GM12878 (cell line): Measurements from ENCODE around the gene NR3C1. TPM values are rescaled to one million over a fixed set of nuclear protein-coding genes. Genes with fewer than 3 reads are reported as not detected.
A peak's percentile ranks its signal among the peaks of the same experiment; 100 is the strongest.

Experiments
- ATAC-seq: fragments of 200-7000 bp; cut with Tn5 transposase; 3 replicates; pipeline ENCODE4 v1.9.1; 2020; ENCODE audit warnings: mild to moderate bottlenecking, moderate library complexity
- BruUV-seq: library from RNA; stranded (reverse); fragments of 400-500 nt; replicated peaks from 2 replicates; lab custom pipeline; 2021; lab: Mats Ljungman, UMichigan
- CTCF ChIA-PET: fragments of 300-600 bp; sonication (Branson Sonifier 250); formaldehyde crosslinking; extraction: SDS; loops from one replicate; lab custom pipeline; 2021; ENCODE audit warnings: inconsistent platforms; lab: Yijun Ruan, JAX
- POLR2A ChIA-PET: fragments of 350-600 bp; formaldehyde crosslinking; extraction: SDS; loops from one replicate; lab custom pipeline; 2021; ENCODE audit warnings: inconsistent platforms; lab: Charles Lee
- RAD21 ChIA-PET: fragments of 300-600 bp; sonication (Branson Sonifier 250); formaldehyde crosslinking; loops from one replicate; lab custom pipeline; 2023; ENCODE audit warnings: antibody characterized with exemption; ENCODE audit not compliant: unreplicated experiment; lab: Charles Lee
- SMC1A ChIA-PET: fragments of 300-600 bp; sonication (Branson Sonifier 250); formaldehyde crosslinking; loops from one replicate; lab custom pipeline; 2023; ENCODE audit not compliant: unreplicated experiment, uncharacterized antibody; lab: Charles Lee
- DNase-seq: peaks from one replicate; pipeline ENCODE4 v3.0.0-alpha.2; 2011; ENCODE audit warnings: low read depth, low spot score
- FAIRE-seq: peaks from 3 replicates; lab custom pipeline; 2011; peaks lifted over from hg19 to GRCh38; lab: Jason Lieb, UNC
- H2AFZ ChIP-seq: 2 replicates; pipeline ENCODE4 v1.6.0; 2011; ENCODE audit warnings: low read depth, low read length, control low read depth; ENCODE audit not compliant: control insufficient read depth
- H3K27ac ChIP-seq: 2 replicates; pipeline ENCODE4 v1.5.1; 2011; ENCODE audit warnings: control low read depth; ENCODE audit not compliant: control insufficient read depth, insufficient read depth
- H3K27me3 ChIP-seq, 2 experiments: replicated peaks in 1 of 2; 2 replicates each; pipeline versions ENCODE4 v1.6.0 to v1.6.1; 2011; ENCODE audit warnings: low read length in 1 of 2; ENCODE audit not compliant: control insufficient read depth in 2 of 2, insufficient read depth in 2 of 2
- H3K36me3 ChIP-seq, 2 experiments: 2 replicates each; pipeline ENCODE4 v1.5.1; 2011; ENCODE audit warnings: low read length in 1 of 2; ENCODE audit not compliant: control insufficient read depth in 2 of 2, insufficient read depth in 2 of 2
- H3K4me1 ChIP-seq: 2 replicates; pipeline ENCODE4 v1.6.1; 2011; ENCODE audit warnings: mild to moderate bottlenecking, low read length, moderate library complexity, mixed read lengths; ENCODE audit not compliant: control insufficient read depth, insufficient read depth
- H3K4me2 ChIP-seq: 2 replicates; pipeline ENCODE4 v1.6.0; 2011; ENCODE audit warnings: control low read depth; ENCODE audit not compliant: control insufficient read depth, insufficient read depth
- H3K4me3 ChIP-seq: fragments of 200-600 bp; sonication (generic); 2 replicates; pipeline ENCODE4 v1.5.1; 2016
- H3K79me2 ChIP-seq: 2 replicates; pipeline ENCODE4 v1.6.0; 2011; ENCODE audit warnings: low read length; ENCODE audit not compliant: control insufficient read depth, insufficient read depth
- H3K9ac ChIP-seq: 2 replicates; pipeline ENCODE4 v1.8.0; 2011; ENCODE audit warnings: low read length, control low read depth, mixed read lengths; ENCODE audit not compliant: control insufficient read depth, insufficient read depth
- H3K9me3 ChIP-seq: replicated peaks from 3 replicates; pipeline ENCODE4 v1.5.1; 2011; ENCODE audit warnings: mild to moderate bottlenecking, low read length; ENCODE audit not compliant: control insufficient read depth, insufficient read depth
- H4K20me1 ChIP-seq: 2 replicates; pipeline ENCODE4 v1.6.0; 2011; ENCODE audit not compliant: control insufficient read depth, insufficient read depth
- CBX3 ChIP-seq: fragments of 200-600 bp; sonication (generic); IDR thresholded peaks from 2 replicates; pipeline ENCODE4 v1.6.1; 2016; ENCODE audit warnings: low read depth, borderline replicate concordance
- FOXM1 ChIP-seq: IDR thresholded peaks from 2 replicates; pipeline ENCODE4 v1.6.1; 2012; ENCODE audit warnings: low read depth, mild to moderate bottlenecking, inconsistent platforms, low read length, moderate library complexity
- IKZF1 ChIP-seq: fragments of 450-650 bp; conservative IDR thresholded peaks from 2 replicates; pipeline ENCODE4 v1.6.1; 2017; ENCODE audit warnings: antibody characterized with exemption, mild to moderate bottlenecking
- JUND ChIP-seq: IDR thresholded peaks from 2 replicates; pipeline ENCODE4 v1.6.1; 2012; ENCODE audit warnings: low read depth, mild to moderate bottlenecking, low read length, improper control_type of control experiment, moderate library complexity
- KAT2A ChIP-seq: conservative IDR thresholded peaks from 2 replicates; pipeline ENCODE4 v1.6.1; 2011; ENCODE audit warnings: low read depth, low read length; ENCODE audit not compliant: control insufficient read depth
- POLR2AphosphoS5 ChIP-seq: IDR thresholded peaks from 2 replicates; pipeline ENCODE4 v1.6.1; 2011; ENCODE audit warnings: mild to moderate bottlenecking, low read length, inconsistent platforms
- RELA ChIP-seq: fragments of 450-650 bp; IDR thresholded peaks from 2 replicates; pipeline ENCODE4 v1.8.0; 2014; ENCODE audit warnings: borderline replicate concordance; ENCODE audit not compliant: partially characterized antibody
- SMAD5 ChIP-seq: IDR thresholded peaks from 2 replicates; pipeline ENCODE4 v1.6.1; 2016; ENCODE audit warnings: antibody characterized with exemption, low read depth
- SPI1 ChIP-seq: IDR thresholded peaks from 2 replicates; pipeline ENCODE4 v1.6.1; 2011; ENCODE audit warnings: low read depth, mild to moderate bottlenecking, low read length, moderate library complexity, borderline replicate concordance; ENCODE audit not compliant: insufficient read depth
- STAT1 ChIP-seq: fragments of 450-650 bp; conservative IDR thresholded peaks from 2 replicates; pipeline ENCODE4 v1.6.1; 2014; ENCODE audit warnings: antibody characterized with exemption, mild to moderate bottlenecking
- WGBS: methylation state at CpG from one replicate; pipeline ENCODE4 v1.1.6; 2016; ENCODE audit warnings: low lambda C conversion rate; ENCODE audit not compliant: insufficient replicate concordance, insufficient coverage; ENCODE audit errors: missing lambda C conversion rate; 5-methylcytosine and 5-hydroxymethylcytosine counted together
- in situ Hi-C: fragments of 300-500 bp; cut with MboI; formaldehyde crosslinking; loops from 9 replicates; pipeline ENCODE4 v1.14.3; 2018; ENCODE audit warnings: mixed read lengths
- intact Hi-C: fragments of 100-400 bp; cut with micrococcal nuclease; formaldehyde crosslinking; loops from one replicate; pipeline ENCODE4 v1.14.2; 2022; ENCODE audit not compliant: unreplicated experiment
- polyA plus RNA-seq, 11 experiments: library from polyadenylated mRNA; depleted of rRNA in 4 of 11; unstranded in 6 of 11; stranded (reverse) in 5 of 11; fragments of >200 nt; fragmentation: Nextera tagmentation in 4 of 11; fragmentation: Illumina TruSeq in 1 of 11; extraction: Ambion mirVana in 4 of 11; extraction: Trizol in 1 of 11; gene quantifications; 1 replicate in 1 of 11; 2 replicates in 10 of 11; pipeline versions ENCODE4 v1.2.1 to v1.2.3, GENCODE V29; 2011 to 2016; ENCODE audit warnings: inconsistent platforms in 2 of 11, missing spikeins in 2 of 11, low read depth in 1 of 11
- total RNA-seq, 4 experiments: library from RNA; depleted of rRNA in 3 of 4; stranded (reverse); fragments of >200 nt in 3 of 4; fragmentation: Illumina TruSeq in 1 of 4; extraction: Trizol in 1 of 4; gene quantifications; 2 replicates each; pipeline versions ENCODE4 v1.2.1 to v1.2.3, GENCODE V29; 2013 to 2021
- TF ChIP-seq, protein P1 (sequence below): fragments of 450-650 bp; IDR thresholded peaks from 2 replicates; pipeline ENCODE4 v1.6.1; 2016; ENCODE audit warnings: mild to moderate bottlenecking
- TF ChIP-seq, protein P2 (sequence below): IDR thresholded peaks from 2 replicates; pipeline ENCODE4 v1.6.1; 2011; ENCODE audit warnings: mild to moderate bottlenecking, low read depth, low read length, moderate library complexity; ENCODE audit not compliant: insufficient replicate concordance
- TF ChIP-seq, protein P3 (sequence below): IDR thresholded peaks from 2 replicates; pipeline ENCODE4 v1.6.1; 2011; ENCODE audit warnings: borderline replicate concordance, low read depth, mild to moderate bottlenecking, moderate library complexity, mixed read lengths, low read length; ENCODE audit not compliant: insufficient read depth; ENCODE audit errors: extremely low read length

NR3C1 gene
- total and polyA plus RNA-seq, 10 of the 15 experiments (the other 5 are each of a cell fraction or from before 2014, with no cell fraction given) = 49.7 to 141 (median 109) TPM

DNA sequence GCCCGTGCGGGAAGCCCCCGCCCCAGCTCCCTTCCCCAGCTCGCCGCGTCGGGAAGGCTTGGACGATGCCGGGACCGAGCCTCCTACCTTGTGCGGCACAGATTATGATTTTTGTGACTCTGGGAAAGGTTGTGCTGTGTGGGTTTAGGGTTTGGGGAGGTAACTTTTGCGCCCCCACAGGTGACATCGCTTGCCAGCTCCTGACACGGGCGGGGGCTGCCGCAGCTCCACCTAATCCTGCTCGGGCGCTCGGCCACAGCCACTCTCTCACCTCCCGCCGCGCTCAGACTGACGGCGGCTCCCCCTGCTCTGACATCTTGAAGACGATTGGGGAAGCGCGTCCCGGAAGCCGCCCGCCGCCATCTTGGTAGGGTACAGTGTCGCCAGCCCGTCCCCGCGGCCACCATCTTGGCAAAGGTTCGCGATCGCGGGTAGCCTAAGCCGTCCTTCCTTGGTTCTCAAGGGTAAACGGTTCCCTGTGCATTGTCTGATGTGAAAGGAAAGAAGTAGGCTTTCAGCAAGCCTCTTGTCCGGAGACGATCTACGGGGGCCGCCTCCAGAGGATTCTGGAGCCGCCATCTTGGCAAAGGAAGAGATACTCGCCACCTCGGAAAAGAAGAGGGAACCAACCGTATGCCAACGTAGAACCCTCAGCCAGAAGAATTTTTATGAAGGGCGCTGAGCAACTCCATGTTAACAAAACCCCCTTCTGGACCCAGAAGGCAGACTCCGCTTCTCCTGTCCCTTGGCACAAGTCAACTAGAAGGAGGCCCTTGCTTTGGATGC is 1.8 kb upstream of the NR3C1 start:
- H3K79me2 ChIP-seq = peaks cover 53% of the 10 kb centered on the region
- H3K27ac ChIP-seq = peak overlapping the region; percentile 99
- H3K4me3 ChIP-seq = peak overlapping the region; percentile 79
- intact Hi-C loops (loop anchor here (2.0 to 10.0 kb wide), 2 partner anchors 190 to 198 kb away; no protein-coding TSS in a partner anchor), in situ Hi-C loops (loop anchor here (5.0 to 10.0 kb wide), 2 partner anchors 380 to 422 kb away; no protein-coding TSS in a partner anchor)
- peak overlapping the region; percentile 64 for H3K4me2 ChIP-seq
- no peaks in the 10 kb centered on the region; the same call in 1 of the 2 replicates for H4K20me1 ChIP-seq
- POLR2A ChIA-PET = interaction anchor here (0.8 to 3.0 kb wide), 9 partner anchors 9 to 402 kb away, joined by 3 to 28 read pairs (median 4); no protein-coding TSS in a partner anchor
- H2AFZ ChIP-seq = peak overlapping the region; percentile 100
- no peaks in the 10 kb centered on the region for H3K27me3 ChIP-seq
- peak overlapping the region; percentile 99 for H3K9ac ChIP-seq
- peak; percentile 49 for ATAC-seq
- H3K4me1 ChIP-seq = no peaks in the 10 kb centered on the region
- RAD21 ChIA-PET = interaction anchor here (0.6 to 3.0 kb wide), 42 partner anchors 9 to 783 kb away, joined by 3 to 78 read pairs (median 4); no protein-coding TSS in a partner anchor
- WGBS = under 1% methylated on average over 52 of the region's 52 CpGs
- no peak for DNase-seq
- peak; percentile 69 for FAIRE-seq
- SMC1A ChIA-PET = interaction anchor here (0.7 to 3.0 kb wide), 24 partner anchors 8 to 517 kb away, joined by 3 to 20 read pairs (median 5); no protein-coding TSS in a partner anchor
- H3K36me3 ChIP-seq = peaks cover 0 to 3% of the 10 kb centered on the region in 2 experiments; a peak in 3 of 4 replicates
- CTCF ChIA-PET = interaction anchor here (0.6 to 2.9 kb wide), 15 partner anchors 8 to 482 kb away, joined by 3 to 34 read pairs (median 4); no protein-coding TSS in a partner anchor
- BruUV-seq = TSS peak; percentile 87
- H3K9me3 ChIP-seq = no peaks in the 10 kb centered on the region; the same call in none of the 3 replicates
- TF ChIP-seq CBX3 (no peak), JUND (no peak), SMAD5 (peak; percentile 44; the same call in 1 of the 2 replicates), POLR2AphosphoS5 (peak; percentile 73; the same call in 1 of the 2 replicates), RELA (peak; percentile 59), SPI1 (peak; percentile 69; the same call in 1 of the 2 replicates), IKZF1 (peak; percentile 87), KAT2A (no peak), FOXM1 (no peak), STAT1 (0 out of 2 replicates have a peak, but pooled peaks have one; percentile 53)
- TF ChIP-seq, protein P1, sequence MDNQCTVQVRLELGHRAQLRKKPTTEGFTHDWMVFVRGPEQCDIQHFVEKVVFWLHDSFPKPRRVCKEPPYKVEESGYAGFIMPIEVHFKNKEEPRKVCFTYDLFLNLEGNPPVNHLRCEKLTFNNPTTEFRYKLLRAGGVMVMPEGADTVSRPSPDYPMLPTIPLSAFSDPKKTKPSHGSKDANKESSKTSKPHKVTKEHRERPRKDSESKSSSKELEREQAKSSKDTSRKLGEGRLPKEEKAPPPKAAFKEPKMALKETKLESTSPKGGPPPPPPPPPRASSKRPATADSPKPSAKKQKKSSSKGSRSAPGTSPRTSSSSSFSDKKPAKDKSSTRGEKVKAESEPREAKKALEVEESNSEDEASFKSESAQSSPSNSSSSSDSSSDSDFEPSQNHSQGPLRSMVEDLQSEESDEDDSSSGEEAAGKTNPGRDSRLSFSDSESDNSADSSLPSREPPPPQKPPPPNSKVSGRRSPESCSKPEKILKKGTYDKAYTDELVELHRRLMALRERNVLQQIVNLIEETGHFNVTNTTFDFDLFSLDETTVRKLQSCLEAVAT = peak; percentile 95
- TF ChIP-seq, protein P2, sequence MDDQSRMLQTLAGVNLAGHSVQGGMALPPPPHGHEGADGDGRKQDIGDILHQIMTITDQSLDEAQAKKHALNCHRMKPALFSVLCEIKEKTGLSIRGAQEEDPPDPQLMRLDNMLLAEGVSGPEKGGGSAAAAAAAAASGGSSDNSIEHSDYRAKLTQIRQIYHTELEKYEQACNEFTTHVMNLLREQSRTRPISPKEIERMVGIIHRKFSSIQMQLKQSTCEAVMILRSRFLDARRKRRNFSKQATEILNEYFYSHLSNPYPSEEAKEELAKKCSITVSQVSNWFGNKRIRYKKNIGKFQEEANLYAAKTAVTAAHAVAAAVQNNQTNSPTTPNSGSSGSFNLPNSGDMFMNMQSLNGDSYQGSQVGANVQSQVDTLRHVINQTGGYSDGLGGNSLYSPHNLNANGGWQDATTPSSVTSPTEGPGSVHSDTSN = peak; percentile 51
- TF ChIP-seq, protein P3, sequence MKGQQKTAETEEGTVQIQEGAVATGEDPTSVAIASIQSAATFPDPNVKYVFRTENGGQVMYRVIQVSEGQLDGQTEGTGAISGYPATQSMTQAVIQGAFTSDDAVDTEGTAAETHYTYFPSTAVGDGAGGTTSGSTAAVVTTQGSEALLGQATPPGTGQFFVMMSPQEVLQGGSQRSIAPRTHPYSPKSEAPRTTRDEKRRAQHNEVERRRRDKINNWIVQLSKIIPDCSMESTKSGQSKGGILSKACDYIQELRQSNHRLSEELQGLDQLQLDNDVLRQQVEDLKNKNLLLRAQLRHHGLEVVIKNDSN = no peak
